GM21390 (cell line): ENCODE measurements around the gene CLMN.

ENCODE experiments used
- ATAC-seq: cut with Tn5 transposase; IDR thresholded peaks from one replicate; pipeline ENCODE4 v1.9.1; 2021; ENCODE audit not compliant: unreplicated experiment

CLMN gene

DNA sequence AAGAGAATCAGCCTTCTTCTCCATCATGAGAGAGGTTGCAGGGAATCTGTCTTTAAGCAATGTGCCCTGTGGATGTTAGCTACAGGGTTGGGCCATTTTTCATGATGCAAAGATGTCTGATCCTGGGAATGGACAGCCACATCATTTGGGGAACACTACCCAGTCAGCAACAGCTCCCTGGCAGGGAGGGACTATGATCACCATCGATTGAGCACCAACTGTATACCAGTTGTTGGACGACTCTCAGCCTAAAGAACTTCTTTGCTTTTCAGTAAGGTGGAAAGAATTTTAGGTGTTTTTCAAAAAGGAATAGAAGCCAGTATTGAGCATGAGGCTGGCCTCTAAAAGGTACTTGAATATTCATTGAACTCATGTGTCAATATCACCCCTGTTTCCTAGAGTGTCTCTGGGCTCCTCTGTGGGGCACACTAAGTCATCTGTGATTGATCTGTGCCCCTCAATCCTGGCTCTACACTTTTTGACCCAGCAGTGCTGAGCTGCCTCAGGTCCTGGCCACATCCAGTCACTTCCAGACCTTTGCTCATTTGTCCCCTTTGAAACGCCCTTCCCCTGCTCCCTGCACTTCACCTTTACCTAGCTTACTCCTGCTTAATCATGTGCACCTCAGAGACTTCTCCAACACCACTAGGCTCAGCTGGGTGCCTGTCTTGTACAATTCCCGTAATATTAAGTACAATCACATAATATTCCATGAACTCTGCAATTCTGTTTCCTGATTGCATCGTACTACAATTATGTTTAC is 2.2 kb upstream of the CLMN start:
- ATAC-seq = no peak

DNA sequence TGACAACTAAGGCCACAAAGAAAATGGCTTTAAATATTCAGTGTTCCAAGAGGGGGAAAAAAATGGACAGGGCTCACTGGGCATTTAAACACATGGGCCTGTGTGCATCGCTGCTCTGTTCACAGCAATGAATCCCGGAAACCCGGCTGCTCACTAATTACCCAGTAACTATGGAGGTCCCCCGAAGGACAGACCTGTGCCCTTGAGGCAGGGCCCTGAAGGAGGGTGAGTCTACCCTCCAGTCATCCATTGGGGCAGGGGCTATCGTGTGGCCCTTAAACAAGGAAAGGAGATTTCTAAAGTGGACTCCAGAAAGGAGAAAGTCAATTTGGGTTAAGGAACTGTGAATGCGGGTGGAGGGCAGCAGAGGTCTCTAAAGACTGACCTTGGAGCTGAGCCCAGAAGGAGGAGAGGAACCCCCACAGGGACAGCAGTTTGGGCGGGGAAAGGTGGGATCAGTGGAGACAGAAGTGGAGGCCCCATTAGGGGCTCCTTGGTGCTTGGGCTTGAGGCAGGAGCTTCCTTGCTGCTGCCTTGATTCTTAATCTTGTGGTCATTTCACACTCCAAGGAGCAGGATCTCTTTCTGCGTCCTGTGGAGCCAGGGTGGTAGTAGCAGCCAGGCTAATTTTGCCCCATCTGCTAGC is 1.4 kb upstream of the CLMN start:
- ATAC-seq = no peak

DNA sequence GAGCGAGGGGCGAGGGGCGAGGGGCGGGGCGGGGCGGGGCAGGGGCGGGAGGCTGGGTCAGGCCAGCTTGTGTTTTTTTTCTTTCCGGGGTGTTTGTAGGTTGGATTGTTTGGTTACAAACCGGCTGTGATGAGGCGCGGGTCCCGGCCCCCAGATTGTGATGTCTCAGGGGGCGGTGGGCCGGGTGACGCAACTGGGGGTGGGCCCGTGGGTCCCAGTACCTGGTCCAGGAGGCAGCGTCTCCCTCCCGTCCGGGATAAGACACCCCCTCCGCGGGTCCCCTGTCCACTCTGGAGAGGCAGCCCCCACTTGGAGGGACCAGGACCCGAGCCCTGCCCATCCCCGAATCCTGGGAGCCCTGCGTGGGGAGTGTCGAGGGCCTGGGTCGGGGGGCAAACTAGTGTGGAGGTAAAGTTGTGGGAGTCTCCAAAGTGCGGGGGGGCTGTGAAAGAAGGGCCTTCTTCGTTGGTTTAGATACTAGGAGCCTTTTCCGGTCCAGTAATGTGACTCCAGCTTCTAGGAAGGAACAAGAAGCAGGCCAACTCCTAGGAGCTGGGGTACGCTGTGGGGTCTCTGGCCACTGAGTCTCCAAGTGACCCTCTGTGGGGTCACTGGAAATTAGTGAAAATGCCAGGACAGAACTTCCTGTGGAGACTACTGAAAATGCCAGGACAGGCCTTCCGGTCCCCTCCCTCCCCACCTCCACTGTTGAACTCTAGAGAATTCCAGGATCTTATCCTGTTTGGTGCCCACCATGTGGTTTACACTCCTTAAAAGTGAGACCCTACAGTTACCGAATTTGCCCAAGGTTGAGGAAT is 579 bp upstream of the CLMN start:
- no peak for ATAC-seq

DNA sequence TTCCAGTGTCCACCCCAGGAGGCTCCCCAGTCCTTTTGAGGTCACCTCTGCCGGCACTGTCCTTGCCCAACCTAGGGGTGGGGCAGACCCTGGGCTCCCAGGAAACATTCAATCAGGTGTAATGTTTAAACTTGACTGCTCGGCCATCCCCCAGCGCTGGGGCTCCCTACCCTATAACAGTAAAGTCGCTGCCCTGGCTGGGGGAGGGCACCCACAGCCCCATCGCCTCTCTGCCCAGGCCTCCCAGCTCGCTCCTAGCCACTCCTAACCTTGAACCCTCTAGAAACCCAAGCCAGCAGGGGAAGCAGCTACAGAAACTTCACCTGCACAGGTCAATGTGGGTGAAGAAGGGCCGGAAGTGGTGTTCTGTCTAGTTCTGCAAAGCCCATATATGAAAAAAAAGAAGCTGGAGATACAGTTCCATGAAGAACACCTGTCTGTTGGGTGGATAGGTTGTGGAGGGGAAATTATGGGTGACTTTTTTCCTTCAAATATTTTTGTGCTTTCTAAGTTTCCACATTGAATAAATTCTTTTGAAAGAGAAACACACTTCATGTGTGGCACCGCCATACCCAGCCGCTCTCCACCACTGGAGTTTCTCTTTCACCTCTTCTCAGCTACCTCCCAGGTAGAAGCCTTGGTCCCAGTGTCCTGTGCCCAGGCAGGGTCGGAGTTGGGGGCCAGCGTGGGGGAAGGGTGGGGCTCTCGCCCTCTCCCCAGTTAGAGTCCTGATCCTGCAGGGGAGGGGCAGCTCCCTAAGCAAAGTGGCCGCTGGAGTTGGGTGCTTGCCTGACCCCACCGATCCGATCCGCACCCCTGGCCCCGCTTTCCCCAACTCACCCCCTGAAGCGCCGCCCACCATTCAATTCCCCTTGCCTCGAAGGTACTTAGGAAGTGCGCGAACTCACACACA is 1.1 kb downstream of the CLMN start:
- ATAC-seq = no peak

DNA sequence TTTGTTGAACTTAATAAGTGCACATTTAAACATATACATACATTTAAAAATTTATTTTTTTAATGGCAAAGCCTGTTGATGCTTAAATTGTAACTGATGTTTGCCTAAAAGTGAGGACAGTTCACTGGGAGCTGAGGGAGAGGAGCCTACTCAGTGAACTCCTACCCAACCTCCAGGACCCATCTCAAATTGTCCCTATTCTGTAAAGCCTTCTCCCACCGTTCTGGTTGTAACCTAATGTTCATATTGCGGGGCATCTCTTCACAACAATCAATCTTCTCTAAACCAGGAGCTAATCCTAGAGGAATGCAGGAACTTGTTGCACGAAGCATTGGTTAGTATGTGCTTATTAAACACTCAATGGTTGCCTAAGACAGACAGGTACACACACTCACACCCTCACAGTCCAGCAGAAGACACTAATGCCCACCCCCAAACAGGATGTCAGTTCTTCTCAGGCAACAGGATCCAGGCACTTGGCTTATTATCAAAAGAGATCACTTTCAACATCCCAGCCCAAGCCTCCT is 1.8 kb downstream of the CLMN start:
- no peak for ATAC-seq

DNA sequence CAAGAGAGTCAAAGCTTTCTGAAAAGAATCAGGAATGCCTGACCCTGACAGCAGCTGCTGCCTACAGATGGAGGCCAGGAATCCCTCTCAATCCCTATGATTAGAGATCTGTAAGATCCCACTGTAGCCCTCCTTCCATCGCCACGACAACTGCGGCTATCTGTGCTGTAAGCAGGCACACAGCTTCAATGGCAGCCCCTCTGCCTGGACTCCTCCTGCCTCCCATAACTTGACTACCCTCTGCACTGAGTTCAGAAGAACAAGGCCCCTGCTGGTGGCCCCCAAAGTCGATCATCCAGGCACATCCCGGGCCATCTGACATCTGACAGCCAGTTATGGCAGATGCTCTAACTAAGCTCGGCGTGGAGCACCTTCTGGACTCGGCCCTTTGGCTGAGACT is 2.9 kb downstream of the CLMN start:
- ATAC-seq = no peak

DNA sequence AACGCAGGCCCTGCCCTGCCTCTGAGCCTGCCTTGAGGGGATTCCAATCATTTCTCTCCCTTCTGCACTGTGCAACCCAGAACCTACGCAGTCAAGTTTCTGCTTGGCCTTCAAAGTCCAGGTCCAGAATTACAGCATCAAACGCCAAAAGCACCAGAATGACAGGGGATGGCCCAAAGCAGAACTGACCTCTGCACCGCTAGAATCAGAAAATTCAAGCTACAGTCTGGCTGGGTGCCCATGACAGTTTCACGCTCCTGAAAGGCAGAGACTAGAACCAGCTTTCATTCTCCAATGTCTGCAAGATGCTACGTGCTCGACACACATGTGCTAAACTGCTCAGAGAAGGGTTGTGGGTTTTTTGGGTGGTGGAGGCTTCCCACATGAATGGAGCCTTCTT is 4.1 kb downstream of the CLMN start:
- ATAC-seq = no peak

DNA sequence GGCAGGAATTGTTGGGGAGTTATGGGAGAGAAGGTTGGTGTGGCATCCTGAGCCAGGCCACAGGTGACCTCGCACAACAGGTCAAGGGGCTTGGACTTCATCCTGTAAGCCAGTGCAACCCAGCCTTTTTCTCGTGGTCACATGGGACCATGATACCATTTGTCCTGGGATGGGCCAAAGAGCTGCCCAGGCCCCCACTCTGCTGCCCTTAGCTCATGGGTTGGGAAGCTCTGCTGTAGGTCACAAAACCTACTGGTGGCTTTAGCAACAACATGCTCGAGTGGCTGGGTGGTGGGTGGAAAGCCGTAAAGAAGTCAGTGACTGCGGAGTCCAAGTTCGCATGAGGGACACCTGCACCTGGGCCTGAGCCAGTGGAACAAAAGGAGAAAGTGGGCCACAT is 4.6 kb downstream of the CLMN start:
- no peak for ATAC-seq

DNA sequence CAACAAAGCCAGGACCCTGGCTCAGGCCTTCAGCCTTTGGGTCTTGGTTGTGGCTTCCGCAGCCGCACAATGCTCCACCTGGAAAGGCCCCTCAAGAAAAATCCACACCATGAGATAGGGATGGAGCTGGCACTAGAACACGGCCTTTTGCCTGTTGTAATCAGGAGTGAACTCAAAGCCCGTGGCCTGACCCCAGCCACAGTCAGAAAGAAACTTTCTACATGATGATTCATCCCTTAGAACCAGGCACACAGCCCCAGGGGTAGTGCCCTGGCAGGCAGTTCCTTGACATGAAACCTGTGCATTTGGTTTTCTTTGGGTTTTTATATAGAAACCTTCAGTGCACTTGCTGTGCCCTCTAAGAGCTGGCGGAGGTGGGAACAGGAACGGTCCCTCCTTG is 5.1 kb downstream of the CLMN start:
- ATAC-seq = peak; percentile 79

DNA sequence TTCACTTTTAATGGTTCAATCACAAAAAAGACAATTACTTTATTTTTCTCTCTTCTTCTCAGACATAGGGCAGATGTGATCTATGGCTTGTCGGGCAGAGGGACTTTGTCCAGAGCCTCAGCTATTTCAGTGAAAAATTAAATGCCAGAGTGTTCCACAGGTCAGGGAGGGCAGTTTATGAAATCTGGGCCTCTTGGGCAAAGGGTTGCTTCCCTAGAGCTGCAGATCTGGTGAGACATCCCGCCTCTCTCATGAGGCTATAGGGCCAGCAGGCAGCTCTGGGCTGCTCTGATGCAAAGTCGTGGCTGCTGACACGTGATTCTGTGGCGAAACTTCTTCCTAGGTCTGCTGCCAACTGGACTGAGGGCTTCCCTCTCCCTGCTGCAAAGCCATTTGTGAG is 6.0 kb downstream of the CLMN start:
- no peak for ATAC-seq

DNA sequence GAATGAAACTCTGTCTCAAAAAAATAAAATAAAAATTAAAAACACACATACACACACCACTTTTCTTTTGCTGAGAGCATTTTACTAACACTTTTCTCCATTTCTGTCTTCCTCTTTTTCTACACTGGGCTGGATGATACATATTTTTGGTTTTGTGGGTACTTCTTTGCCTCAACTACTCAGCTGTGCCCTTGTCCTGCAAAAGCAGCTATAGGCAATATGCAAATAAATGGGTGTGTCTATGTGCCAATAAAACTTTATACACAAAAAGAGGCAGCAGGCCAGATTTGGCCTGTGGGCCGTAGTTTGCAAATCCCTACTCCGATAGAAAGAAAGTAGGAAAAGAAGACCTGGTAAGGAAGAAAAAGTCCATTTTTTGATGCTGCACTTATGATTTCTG is 6.5 kb downstream of the CLMN start:
- no peak for ATAC-seq

DNA sequence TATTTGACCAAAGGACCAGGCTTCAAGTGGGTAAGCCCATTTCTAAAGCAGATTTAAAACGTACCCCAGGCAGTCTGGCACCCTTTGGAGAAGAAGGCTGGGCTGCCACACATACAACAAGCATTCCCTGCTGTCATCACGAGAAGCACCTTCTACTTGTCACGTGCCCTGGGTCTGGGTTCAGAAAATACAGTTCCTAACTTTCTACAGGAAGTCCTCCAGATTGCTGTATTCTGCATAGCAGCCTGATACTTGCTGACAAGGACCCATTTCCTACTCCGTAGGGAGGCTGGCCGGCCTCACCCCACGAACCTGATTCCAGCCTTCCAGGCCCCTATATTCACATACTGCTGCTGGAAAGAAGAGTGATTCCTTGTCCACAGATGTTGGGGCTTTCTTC is 7.4 kb downstream of the CLMN start:
- ATAC-seq = no peak

DNA sequence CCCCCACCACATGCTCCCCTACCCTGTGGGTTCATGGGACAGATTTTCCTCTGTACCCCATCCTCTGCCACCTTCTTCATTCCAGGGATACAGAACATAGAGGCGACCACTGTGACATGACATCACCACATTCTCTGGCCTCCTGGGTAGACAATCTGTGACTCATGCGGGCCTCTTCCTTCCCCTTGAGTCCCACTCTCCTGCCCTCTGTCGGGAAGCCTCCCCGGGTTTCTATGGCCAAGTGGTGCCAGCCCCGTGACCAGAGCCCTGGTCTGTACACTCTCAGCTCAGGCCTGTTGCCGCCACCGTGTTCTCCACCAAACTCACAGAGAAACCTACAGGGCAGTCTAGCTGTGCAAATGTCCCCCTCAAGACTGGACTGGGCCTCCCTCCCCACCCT is 8.0 kb downstream of the CLMN start:
- ATAC-seq = no peak

DNA sequence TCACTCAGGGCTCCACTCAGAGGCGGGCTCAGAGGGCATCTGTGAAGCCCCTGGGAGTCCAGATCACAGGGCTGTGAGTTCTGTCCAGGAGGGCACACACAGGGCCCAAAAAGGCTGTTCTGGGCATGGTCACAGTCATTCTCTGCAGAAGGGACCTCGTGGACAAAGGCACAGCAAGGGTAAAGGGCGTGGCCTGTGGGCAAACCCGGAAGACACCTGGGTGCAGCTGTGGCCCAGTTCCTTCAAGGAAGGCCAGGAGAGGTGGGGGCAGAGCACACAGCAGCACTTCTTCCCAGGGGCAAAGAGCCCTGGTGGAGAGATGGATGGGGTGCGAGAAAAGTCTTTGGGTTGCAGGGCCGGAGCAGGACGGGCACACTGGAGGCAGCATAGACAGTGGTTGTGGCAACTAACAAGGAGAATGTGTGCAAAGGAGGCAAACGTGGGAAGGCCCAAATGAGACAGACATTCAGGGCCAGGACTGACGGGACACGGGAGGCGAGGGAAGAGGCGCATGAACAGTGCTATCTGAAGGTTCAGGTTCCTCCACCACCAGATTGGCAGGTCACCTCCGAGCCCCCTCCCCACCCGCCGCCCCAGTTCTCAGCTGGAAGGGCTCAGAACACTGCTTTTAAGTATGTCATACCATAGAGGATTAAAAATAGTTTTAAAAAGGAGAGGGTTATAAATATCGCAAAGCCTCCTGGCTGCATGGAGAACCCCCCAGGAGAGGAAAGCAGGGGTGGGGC is 8.9 kb downstream of the CLMN start:
- ATAC-seq = no peak

DNA sequence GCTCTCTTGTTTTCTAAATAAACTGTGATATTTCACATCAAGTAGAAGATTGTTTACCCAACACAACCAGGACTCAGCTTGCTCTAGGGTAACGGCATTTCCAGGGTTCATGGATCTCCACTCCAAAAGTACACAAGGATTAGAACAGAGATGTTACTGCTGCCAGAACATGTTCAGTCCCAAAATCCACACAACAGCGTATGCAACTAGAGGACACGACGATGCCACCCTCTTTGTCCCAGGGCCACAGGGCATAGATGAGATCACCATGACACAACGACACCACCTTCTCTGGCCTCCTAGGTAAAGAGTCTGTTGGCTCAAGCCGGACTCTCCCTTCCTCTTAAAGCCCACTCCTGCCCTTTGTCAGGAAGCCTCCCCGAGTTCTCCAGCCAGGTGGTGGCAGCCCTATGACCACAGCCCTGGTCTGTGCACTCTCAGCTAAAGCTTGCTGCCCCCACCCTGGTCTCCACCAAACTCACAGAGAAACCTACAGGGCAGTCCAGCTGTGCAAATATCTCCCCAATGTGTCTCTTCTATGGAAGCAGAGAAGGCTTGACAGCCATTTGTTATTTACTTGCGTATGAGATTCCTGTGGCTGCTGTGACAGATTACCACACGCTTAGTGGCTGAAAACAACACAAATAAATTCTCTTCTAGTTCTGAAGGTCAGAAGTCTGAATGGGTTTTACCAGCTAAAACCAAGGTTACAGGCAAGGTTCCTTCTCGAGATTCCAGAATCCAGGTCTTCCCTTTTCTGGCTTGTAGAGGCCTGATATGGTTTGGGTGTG is 10.3 kb downstream of the CLMN start:
- ATAC-seq = no peak

DNA sequence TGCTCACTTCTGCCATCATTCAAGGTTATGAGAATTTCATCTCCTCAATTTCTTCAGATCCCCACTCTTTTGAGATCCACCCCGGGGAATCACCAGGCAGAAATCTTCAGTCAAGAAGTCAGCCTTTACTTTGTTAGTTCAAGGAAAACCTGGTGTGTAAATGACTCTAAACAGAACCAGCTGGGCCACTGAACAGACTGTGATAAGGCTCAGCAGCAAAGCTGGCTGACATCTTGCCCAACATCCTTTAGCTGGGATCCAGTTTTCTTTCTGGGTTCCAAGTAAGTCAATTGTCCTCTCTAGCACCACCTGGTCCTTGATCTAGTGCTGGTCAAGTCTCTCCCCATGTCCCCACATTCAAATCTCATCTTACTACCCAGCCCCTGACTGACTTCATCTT is 11.6 kb downstream of the CLMN start:
- no peak for ATAC-seq

DNA sequence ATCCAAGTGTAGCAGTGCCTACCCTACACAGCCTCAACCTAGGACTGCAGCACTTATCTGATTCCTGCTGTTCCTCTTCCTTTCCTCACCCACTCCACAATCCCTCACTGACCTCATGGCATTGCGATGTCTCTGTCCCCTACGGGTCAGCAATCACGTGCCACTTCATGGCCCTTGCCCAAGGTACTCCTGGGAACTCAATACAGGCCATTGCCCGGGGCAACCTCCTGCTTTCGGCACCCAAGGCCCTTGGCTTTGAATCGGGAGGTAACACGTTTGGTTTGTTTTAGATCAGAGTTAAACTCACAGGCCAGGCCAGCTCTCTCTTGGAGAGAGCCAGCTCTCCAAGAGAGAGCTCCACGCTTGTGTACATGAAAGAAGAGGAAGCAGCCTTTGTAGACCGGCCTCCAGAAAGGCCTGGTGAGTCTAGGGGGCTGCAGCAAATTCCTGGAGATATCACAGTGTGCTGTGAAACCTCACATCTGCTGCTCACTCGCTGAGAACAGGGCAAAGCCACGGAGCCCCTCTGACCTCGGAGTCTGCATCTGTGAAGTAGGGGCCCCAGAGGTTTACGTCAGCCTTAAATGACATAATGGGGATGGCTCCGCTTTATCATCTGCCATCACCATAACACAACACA is 12.2 kb downstream of the CLMN start:
- no peak for ATAC-seq

DNA sequence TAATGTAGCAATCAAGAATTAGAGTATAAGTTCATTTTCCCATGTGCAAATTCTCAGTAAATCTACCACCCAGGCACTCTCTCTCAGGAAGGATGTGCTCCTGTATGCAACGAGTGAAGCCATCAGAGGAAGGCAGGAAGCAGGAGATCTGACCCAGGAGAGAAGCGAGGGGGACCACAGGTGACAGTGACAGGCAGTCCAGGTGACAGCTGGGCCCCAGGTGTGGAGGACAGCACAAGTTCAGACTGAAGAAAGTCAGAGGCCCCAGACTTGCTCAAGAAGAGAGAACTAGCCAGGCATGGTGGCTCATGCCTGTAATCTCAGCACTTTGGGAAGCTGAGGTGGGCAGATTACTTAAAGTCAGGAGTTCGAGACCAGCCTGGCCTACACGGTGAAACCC is 13.8 kb downstream of the CLMN start:
- no peak for ATAC-seq

DNA sequence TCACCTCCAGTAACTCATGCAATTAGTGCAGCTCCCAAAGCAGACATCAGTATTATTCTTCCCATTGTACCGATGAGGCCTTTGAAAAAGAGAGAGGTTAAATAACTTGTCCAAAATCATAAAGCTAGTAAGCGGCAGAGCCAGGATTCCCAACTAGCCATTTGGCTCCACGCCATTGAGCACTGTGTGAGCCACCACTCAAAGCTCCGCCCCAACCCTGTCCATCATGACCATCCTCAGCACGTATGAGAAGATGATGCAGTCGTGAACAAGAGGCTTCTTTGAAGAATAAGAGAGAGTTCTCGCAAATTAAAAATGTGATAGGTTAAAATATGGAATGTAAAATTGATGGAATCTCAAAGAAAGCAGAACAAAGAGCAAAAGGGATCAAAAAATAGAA is 14.6 kb downstream of the CLMN start:
- no peak for ATAC-seq
